ENCODE results near the gene PER1. TPM values are rescaled to one million over a fixed set of nuclear protein-coding genes. Genes with fewer than 3 reads are reported as not detected.

Gene PER1
- total and polyA plus RNA-seq, 2 of the 4 experiments (the other 2 are of a cell fraction), result 3.4 to 10.5 TPM

GRCh38 chr17:8173871-8174322 lies 21.7 kb upstream of the PER1 start:
- WGBS, 2 experiments (ENCODE audit: extremely low coverage in 2 of 2, insufficient read length in 1 of 2), result 0% methylated on average over 5 of the region's 14 CpGs; no CpG with 5 or more reads in 1 of the 2 experiments
- CTCF ChIA-PET, result interaction anchor here (0.7 kb wide), 1 partner anchor 20 kb away, joined by 3 read pairs; no protein-coding TSS in a partner anchor

More at GRCh38 chr17:8173871-8174322, 21.7 kb upstream of the PER1 start:
- H3K9ac ChIP-seq (ENCODE audit: low read depth, low read length), result peak overlapping the region; percentile 83
- no peaks in the 10 kb centered on the region for H3K36me3 ChIP-seq (ENCODE audit: control insufficient read depth, insufficient read depth, low read length)
- peak; percentile 8 for ATAC-seq (ENCODE audit: low read depth)
- intact Hi-C loops (cut with micrococcal nuclease) (loop anchor here (1.0 kb wide), 1 partner anchor 36 kb away; no protein-coding TSS in a partner anchor), dilution Hi-C loops (cut with HindIII; ENCODE audit: low sequenced_read_pairs, unreplicated experiment) (no loop called here), in situ Hi-C loops (cut with MboI; ENCODE audit: low sequenced_read_pairs) (loop anchor here (25.0 kb wide), 1 partner anchor 937 kb away; the partner anchor contains the start of genes DVL2, GABARAP and PHF23)
- H4K91ac ChIP-seq (ENCODE audit: insufficient read depth, low read depth, low read length), result peak overlapping the region; percentile 52; the same call in 1 of the 2 replicates
- peaks cover 8% of the 10 kb centered on the region; the same call in 1 of the 2 replicates for H4K20me1 ChIP-seq (ENCODE audit: insufficient read depth, low read length)
- no peaks in the 10 kb centered on the region for H3K27me3 ChIP-seq (ENCODE audit: control insufficient read depth, insufficient read depth, low read length)
- no peak overlapping the region for H2BK20ac ChIP-seq (ENCODE audit: low read depth, low read length)
- no peak for TF ChIP-seq POLR2A (IDR thresholded peaks at IDR 0.05; ENCODE audit: low read depth, low read length)
- TF ChIP-seq CEBPB (IDR thresholded peaks at IDR 0.05; ENCODE audit: low read depth, low read length), result no peak
- no peak for TF ChIP-seq RAD21 (IDR thresholded peaks at IDR 0.05; ENCODE audit: low read length)
- 0 out of 2 replicates have a peak, but pooled peaks have one; percentile 30 for TF ChIP-seq MAFK (IDR thresholded peaks at IDR 0.05; ENCODE audit: low read depth, low read length)
- peak overlapping the region; percentile 64; the same call in 1 of the 2 replicates for H2BK120ac ChIP-seq (ENCODE audit: low read depth, low read length)
- H2AFZ ChIP-seq (replicated peaks; ENCODE audit: low read length, poor library complexity), result peak overlapping the region; percentile 84
- peak overlapping the region; percentile 79 for H2BK5ac ChIP-seq (ENCODE audit: low read depth, low read length, poor library complexity, severe bottlenecking)
- H3K56ac ChIP-seq (ENCODE audit: extremely low read depth, insufficient read depth, low read length), result peak overlapping the region; percentile 37; the same call in 1 of the 2 replicates
- peak overlapping the region; percentile 70 for H3K18ac ChIP-seq (ENCODE audit: low read depth, low read length)
- peak overlapping the region; percentile 51 for H3K4me3 ChIP-seq (ENCODE audit: insufficient read depth, low read depth, low read length)
- no peak for DNase-seq
- 0 out of 3 replicates have a peak overlapping the region, but pooled peaks have one; percentile 5 for H2BK15ac ChIP-seq (ENCODE audit: low read depth, low read length)
- peak overlapping the region; percentile 39 for H3K14ac ChIP-seq (replicated peaks; ENCODE audit: low read depth, low read length)
- peak overlapping the region; percentile 64 for H3K27ac ChIP-seq (ENCODE audit: insufficient read depth, low read length)
- H3K4ac ChIP-seq (ENCODE audit: low read depth, low read length), result peak overlapping the region; percentile 79
- H3K9me3 ChIP-seq (ENCODE audit: control insufficient read depth, insufficient read depth, low read length), result no peaks in the 10 kb centered on the region
- peaks cover 21% of the 10 kb centered on the region for H3K9me1 ChIP-seq (ENCODE audit: insufficient read depth, low read length)
- peaks cover 12% of the 10 kb centered on the region for H3K4me1 ChIP-seq (ENCODE audit: control insufficient read depth, insufficient read depth, low read length)
- POLR2A ChIA-PET (ENCODE audit: unreplicated experiment), result interaction anchor here (0.7 to 1.2 kb wide), 9 partner anchors 9 to 54 kb away, joined by 3 to 8 read pairs (median 4); no protein-coding TSS in a partner anchor
- H3K4me2 ChIP-seq (ENCODE audit: low read depth, low read length), result peak overlapping the region; percentile 95
- BruUV-seq (replicated peaks), result no TSS peak
- H4K5ac ChIP-seq (ENCODE audit: low read depth, low read length), result peak overlapping the region; percentile 95
- H3K23ac ChIP-seq (ENCODE audit: low read depth, low read length), result peak overlapping the region; percentile 71; the same call in 1 of the 2 replicates
- H2AK9ac ChIP-seq (replicated peaks; ENCODE audit: low read depth, low read length, poor library complexity), result peak overlapping the region; percentile 88
- peaks cover 9 to 30% of the 10 kb centered on the region in 2 experiments; a peak in 3 of 4 replicates for H3K79me1 ChIP-seq (ENCODE audit: low read depth in 1 of 2, low read length in 2 of 2)
- peak overlapping the region; percentile 83; the same call in 1 of the 2 replicates for H2AK5ac ChIP-seq (ENCODE audit: low read depth, low read length)
- peak overlapping the region; percentile 63 to 82 for H4K8ac ChIP-seq (ENCODE audit: low read depth in 2 of 2, low read length in 2 of 2)

Data from IMR-90 (cell line).